K562 (cell line): ENCODE data around the gene GABBR1. TPM values are rescaled to one million over a fixed set of nuclear protein-coding genes. Genes with fewer than 3 reads are reported as not detected.

ENCODE experiments used
- ATF2 ChIP-seq: sonication (generic); formaldehyde crosslinking; IDR thresholded peaks from 2 replicates; pipeline ENCODE4 v1.8.1; 2022; ENCODE audit warnings: missing genetic modification reagents
- EHMT2 ChIP-seq: fragments of 450-650 bp; IDR thresholded peaks from 2 replicates; pipeline ENCODE4 v1.6.1; 2018; ENCODE audit warnings: antibody characterized with exemption
- ESRRB ChIP-seq: fragments of 250-450 bp; sonication (Bioruptor Pico); IDR thresholded peaks from 2 replicates; pipeline ENCODE4 v1.5.0; 2020; ENCODE audit warnings: mild to moderate bottlenecking, moderate library complexity, borderline replicate concordance
- FOXO4 ChIP-seq: fragments of 450-650 bp; formaldehyde crosslinking; IDR thresholded peaks from 2 replicates; pipeline ENCODE4 v1.4.0; 2020; ENCODE audit warnings: mild to moderate bottlenecking, moderate library complexity
- GATA2 ChIP-seq: sonication (generic); formaldehyde crosslinking; IDR thresholded peaks from 2 replicates; pipeline ENCODE4 v1.4.0; 2020; ENCODE audit warnings: mild to moderate bottlenecking, missing genetic modification reagents
- HDAC8 ChIP-seq: fragments of 450-650 bp; IDR thresholded peaks from 2 replicates; pipeline ENCODE4 v1.6.1; 2016; ENCODE audit warnings: mild to moderate bottlenecking, missing genetic modification characterization, moderate library complexity, missing compliant biosample characterization
- ID3 ChIP-seq, 2 experiments: fragments of 250-450 bp in 1 of 2; fragments of 450-650 bp in 1 of 2; sonication (Bioruptor Pico) in 1 of 2; IDR thresholded peaks; 2 replicates each; pipeline versions ENCODE4 v1.6.1 to v1.8.0; 2016 to 2021; ENCODE audit warnings: mild to moderate bottlenecking in 2 of 2, moderate library complexity in 2 of 2, missing compliant biosample characterization in 1 of 2, missing genetic modification characterization in 1 of 2
- KAT2B ChIP-seq: IDR thresholded peaks from one replicate; pipeline ENCODE4 v1.6.1; 2012; ENCODE audit warnings: low read depth, mild to moderate bottlenecking, control low read depth, inconsistent platforms, low read length, moderate library complexity
- KLF16 ChIP-seq: IDR thresholded peaks from 2 replicates; pipeline ENCODE4 v1.6.1; 2016; ENCODE audit warnings: antibody characterized with exemption
- L3MBTL2 ChIP-seq: fragments of 450-650 bp; IDR thresholded peaks from 2 replicates; pipeline ENCODE4 v1.6.1; 2016; ENCODE audit warnings: mild to moderate bottlenecking, moderate library complexity
- NBN ChIP-seq: fragments of 450-650 bp; IDR thresholded peaks from 2 replicates; pipeline ENCODE4 v1.6.1; 2016; ENCODE audit warnings: low read depth, mild to moderate bottlenecking
- NELFE ChIP-seq: IDR thresholded peaks from 2 replicates; pipeline ENCODE4 v1.6.1; 2011; ENCODE audit warnings: mild to moderate bottlenecking; ENCODE audit not compliant: insufficient read depth, insufficient read length
- NR2C1 ChIP-seq, 2 experiments: fragments of 450-650 bp; IDR thresholded peaks; 2 replicates each; pipeline ENCODE4 v1.6.1; 2017; ENCODE audit warnings: mild to moderate bottlenecking in 2 of 2, antibody characterized with exemption in 1 of 2, inconsistent platforms in 1 of 2, missing compliant biosample characterization in 1 of 2, missing genetic modification characterization in 1 of 2
- POLR2A ChIP-seq: fragments of 450-650 bp; conservative IDR thresholded peaks from 2 replicates; pipeline ENCODE4 v1.6.1; 2016
- SMAD2 ChIP-seq: fragments of 150-350 bp; IDR thresholded peaks from 2 replicates; pipeline ENCODE4 v1.6.1; 2014; ENCODE audit warnings: low read depth, mild to moderate bottlenecking, low read length
- SNRNP70 ChIP-seq: fragments of 200-400 bp; formaldehyde crosslinking; optimal IDR thresholded peaks from 2 replicates; pipeline ENCODE3; 2017; ENCODE audit warnings: low read depth, low read length
- TCF7 ChIP-seq: sonication (generic); IDR thresholded peaks from 2 replicates; pipeline ENCODE4 v1.6.1; 2016; ENCODE audit warnings: antibody characterized with exemption, borderline replicate concordance
- TGIF2 ChIP-seq: sonication (generic); formaldehyde crosslinking; IDR thresholded peaks from 2 replicates; pipeline ENCODE4 v1.8.1; 2022; ENCODE audit warnings: mild to moderate bottlenecking, missing genetic modification reagents, moderate library complexity
- ZC3H4 ChIP-seq: sonication (generic); formaldehyde crosslinking; IDR thresholded peaks from 2 replicates; pipeline ENCODE4 v1.9.0; 2021; ENCODE audit warnings: missing genetic modification reagents, borderline replicate concordance
- ZNF140 ChIP-seq: fragments of 250-450 bp; sonication (Bioruptor Pico); IDR thresholded peaks from 2 replicates; pipeline ENCODE4 v1.8.0; 2021; ENCODE audit warnings: moderate library complexity, mild to moderate bottlenecking, inconsistent platforms
- ZNF184 ChIP-seq: sonication (generic); formaldehyde crosslinking; IDR thresholded peaks from 2 replicates; pipeline ENCODE4 v1.5.0; 2020; ENCODE audit warnings: missing genetic modification reagents
- ZNF239 ChIP-seq: fragments of 250-450 bp; sonication (Bioruptor Pico); IDR thresholded peaks from 2 replicates; pipeline ENCODE4 v1.4.0; 2020; ENCODE audit warnings: mild to moderate bottlenecking
- ZNF512 ChIP-seq: IDR thresholded peaks from 2 replicates; pipeline ENCODE4 v1.6.1; 2016; ENCODE audit warnings: missing genetic modification characterization, missing compliant biosample characterization
- ZNF589 ChIP-seq: fragments of 200-800 bp; sonication (Bioruptor generic); IDR thresholded peaks from 2 replicates; pipeline ENCODE4 v1.6.1; 2016; ENCODE audit warnings: low read depth, missing genetic modification characterization, missing compliant biosample characterization
- ZNF717 ChIP-seq: fragments of 250-450 bp; sonication (Bioruptor Pico); IDR thresholded peaks from 2 replicates; pipeline ENCODE4 v1.5.0; 2021
- ZSCAN32 ChIP-seq: fragments of 450-650 bp; formaldehyde crosslinking; IDR thresholded peaks from 2 replicates; pipeline ENCODE4 v1.4.0; 2020; ENCODE audit warnings: mild to moderate bottlenecking, moderate library complexity
- polyA plus RNA-seq, 8 experiments: library from polyadenylated mRNA; depleted of rRNA in 4 of 8; stranded (reverse) in 5 of 8; unstranded in 3 of 8; fragments of >200 nt; fragmentation: Nextera tagmentation in 2 of 8; fragmentation: Illumina TruSeq in 1 of 8; extraction: Ambion mirVana in 2 of 8; extraction: Trizol in 1 of 8; gene quantifications; 2 replicates each; pipeline versions ENCODE4 v1.2.1 to v1.2.3, GENCODE V29; 2011 to 2014; ENCODE audit warnings: inconsistent platforms in 1 of 8, missing spikeins in 1 of 8
- total RNA-seq, 7 experiments: library from RNA; depleted of rRNA in 6 of 7; stranded (reverse); fragments of >200 nt in 6 of 7; fragmentation: Illumina TruSeq in 2 of 7; extraction: Trizol in 2 of 7; gene quantifications; 2 replicates each; pipeline versions ENCODE4 v1.2.1 to v1.2.3, GENCODE V29; 2011 to 2021; ENCODE audit warnings: low replicate concordance in 1 of 7

Gene GABBR1
- total and polyA plus RNA-seq, 9 of the 15 experiments (the other 6 are each of a cell fraction or from before 2014, with no cell fraction given): 2.2 to 48.3 (median 20.8) TPM

GRCh38 chr6:29631209-29631810, 1.7 kb downstream of the GABBR1 start (continued):
- TF ChIP-seq ESRRB (CRISPR knock-in tag) (no peak), TGIF2 (no peak), ID3 (CRISPR knock-in tag; IDR thresholded peaks at IDR 0.05) (no peak), ID3 (tag; IDR thresholded peaks at IDR 0.05) (no peak; the same call in 1 of the 2 replicates), SMAD2 (no peak), EHMT2 (peak; percentile 21; the same call in 1 of the 2 replicates), ZNF589 (CRISPR knock-in tag) (no peak), L3MBTL2 (peak; percentile 42; the same call in 1 of the 2 replicates), ZSCAN32 (no peak), ZNF512 (tag) (no peak), KAT2B (no peak), ZC3H4 (CRISPR knock-in tag) (no peak), ATF2 (CRISPR knock-in tag) (no peak), ZNF140 (no peak), NELFE (no peak), SNRNP70 (no peak), ZNF239 (CRISPR knock-in tag) (no peak), NR2C1 (IDR thresholded peaks at IDR 0.05) (no peak), NR2C1 (tag; IDR thresholded peaks at IDR 0.05) (no peak), ZNF717 (CRISPR knock-in tag) (no peak), FOXO4 (no peak), HDAC8 (tag) (no peak), KLF16 (no peak), ZNF184 (CRISPR knock-in tag) (no peak), GATA2 (CRISPR knock-in tag) (no peak), NBN (peak; percentile 78; the same call in 1 of the 2 replicates), POLR2A (peak; percentile 69), TCF7 (no peak)
